ENCODE data around the gene RASSF4.

RASSF4 gene, protein sequence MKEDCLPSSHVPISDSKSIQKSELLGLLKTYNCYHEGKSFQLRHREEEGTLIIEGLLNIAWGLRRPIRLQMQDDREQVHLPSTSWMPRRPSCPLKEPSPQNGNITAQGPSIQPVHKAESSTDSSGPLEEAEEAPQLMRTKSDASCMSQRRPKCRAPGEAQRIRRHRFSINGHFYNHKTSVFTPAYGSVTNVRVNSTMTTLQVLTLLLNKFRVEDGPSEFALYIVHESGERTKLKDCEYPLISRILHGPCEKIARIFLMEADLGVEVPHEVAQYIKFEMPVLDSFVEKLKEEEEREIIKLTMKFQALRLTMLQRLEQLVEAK

DNA sequence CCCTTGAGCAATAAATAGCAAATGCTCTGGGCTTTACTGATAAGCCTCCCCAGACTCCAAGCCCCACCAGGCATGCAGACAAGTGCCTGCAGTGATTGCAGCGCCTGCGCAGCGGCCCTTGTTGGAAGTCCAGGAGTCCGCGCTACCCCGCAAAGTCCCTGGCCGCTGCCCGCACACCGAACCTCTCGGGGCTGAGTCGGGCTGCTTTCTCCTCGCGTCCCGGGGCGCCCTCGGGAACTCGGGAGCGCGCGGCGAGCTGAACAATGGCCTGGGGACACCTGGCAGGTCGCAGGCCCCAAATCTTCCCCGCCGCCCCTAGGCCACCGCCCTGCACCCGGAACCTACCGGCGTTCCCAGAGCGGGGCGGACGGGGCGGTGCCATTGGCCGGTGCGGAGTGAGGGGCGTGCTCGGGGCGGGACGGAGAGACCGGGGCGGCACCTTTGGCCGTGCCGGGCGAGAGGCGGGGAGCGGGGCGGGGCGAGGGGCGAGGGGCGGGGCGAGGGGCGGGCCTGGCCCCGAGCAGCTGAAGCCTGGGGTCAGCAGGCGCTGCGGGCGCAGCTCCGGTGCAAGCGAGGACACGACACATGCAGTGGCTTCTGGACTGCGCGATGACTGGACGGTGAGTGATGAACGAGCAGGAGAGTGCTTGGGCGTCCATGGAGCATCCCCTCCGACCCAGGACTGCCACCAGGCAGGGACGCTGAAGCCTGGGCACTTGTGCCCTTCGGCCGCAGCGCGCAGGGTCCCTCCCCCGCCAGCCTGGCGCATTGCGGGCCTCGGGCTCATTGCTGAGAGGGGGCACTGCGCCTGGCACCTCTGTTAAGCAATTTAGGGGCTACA lies at the start of gene RASSF4:
Gene RASSF4, plus strand, starts transcription at position 556 of the 841 bp plus-strand sequence. CDS start 10,401 bp downstream, outside the sequence.
- peak; percentile 97 for DNase-seq

DNA sequence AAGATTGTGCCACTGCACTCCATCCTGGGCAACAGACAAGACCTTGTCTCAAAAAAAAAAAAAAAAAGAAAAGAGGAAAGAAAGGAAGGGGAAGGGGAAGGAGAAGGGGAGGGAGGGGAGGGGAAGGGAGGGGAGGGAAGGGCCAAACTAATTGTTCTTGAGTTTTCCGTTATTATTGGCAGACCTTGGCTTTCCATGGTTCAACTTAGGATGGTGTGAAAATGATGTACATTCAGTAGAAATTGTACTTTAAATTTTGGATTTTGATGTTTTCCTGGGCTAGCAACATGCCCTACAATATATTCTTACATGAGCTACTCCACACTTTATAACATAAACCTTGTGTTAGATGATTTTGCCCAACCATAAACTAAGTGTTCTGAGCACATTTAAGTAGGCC lies 49.7 kb upstream of the RASSF4 start:
- DNase-seq: no peak

DNA sequence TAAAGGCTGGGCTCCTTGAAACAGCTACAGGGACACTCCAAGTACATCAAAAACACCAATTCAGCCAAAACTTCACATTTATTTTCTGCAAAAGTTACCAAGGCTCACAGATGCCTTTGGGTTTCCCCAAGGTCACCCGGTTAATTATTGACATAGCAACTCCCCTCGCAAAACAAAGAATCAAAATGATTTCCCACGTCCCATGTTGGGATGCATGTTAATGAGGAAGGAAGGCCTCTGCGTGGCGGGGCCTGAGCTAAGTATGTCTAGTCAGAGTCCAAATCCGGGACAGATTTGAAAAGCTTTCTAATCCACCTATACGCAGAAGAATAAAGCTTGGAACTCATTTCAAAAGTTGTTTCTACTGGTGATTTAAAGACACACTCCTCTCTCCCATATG lies 49.0 kb upstream of the RASSF4 start:
- no peak for DNase-seq

DNA sequence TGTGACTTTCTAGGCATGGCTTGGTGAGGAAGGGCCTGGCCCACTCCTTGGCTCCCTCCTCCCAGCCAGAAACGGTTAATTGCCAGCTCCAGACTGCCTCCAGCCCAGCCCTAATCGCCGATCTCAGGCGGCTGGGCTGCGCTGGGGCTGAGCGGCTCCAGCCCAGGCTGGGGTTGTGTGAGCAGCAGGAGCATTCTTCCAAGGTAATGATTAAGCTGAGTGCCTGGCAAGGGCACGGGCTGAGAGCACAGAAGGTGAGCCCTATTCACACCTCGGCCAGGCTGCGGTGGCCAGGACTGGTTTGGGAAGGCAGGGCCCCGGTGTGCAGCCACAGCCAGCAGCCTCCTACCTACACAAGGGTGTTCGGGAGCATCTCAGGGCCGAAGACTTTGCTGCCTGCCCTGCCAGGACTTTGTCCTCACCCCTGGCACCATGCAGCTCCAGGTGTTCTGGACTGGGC lies 48.5 kb upstream of the RASSF4 start, which contains the start of gene TMEM72:
Gene TMEM72, plus strand, starts transcription at position 257 of the 460 bp plus-strand sequence. Its CDS starts 176 bp downstream, at position 433.
- DNase-seq: peak; percentile 89

DNA sequence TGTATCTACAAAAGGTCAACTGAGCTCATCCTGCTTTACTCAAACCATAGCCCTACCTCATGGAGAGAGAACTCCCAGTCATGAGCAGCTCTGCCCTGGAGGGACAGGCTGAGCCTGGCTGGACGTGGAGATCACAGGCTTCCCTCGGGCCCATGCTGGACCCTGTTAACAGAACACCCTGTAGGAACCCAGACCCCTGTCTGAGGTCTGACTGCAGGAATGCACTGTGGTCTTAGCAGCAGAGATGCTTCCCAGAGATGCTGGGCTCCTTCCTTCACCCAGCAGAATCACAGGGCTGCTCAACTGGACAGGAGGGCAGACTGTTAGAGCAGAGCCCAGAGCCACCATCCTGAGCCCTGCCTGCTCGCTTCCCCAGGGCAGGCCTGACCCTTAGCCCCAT lies 47.7 kb upstream of the RASSF4 start:
- DNase-seq: peak; percentile 83

DNA sequence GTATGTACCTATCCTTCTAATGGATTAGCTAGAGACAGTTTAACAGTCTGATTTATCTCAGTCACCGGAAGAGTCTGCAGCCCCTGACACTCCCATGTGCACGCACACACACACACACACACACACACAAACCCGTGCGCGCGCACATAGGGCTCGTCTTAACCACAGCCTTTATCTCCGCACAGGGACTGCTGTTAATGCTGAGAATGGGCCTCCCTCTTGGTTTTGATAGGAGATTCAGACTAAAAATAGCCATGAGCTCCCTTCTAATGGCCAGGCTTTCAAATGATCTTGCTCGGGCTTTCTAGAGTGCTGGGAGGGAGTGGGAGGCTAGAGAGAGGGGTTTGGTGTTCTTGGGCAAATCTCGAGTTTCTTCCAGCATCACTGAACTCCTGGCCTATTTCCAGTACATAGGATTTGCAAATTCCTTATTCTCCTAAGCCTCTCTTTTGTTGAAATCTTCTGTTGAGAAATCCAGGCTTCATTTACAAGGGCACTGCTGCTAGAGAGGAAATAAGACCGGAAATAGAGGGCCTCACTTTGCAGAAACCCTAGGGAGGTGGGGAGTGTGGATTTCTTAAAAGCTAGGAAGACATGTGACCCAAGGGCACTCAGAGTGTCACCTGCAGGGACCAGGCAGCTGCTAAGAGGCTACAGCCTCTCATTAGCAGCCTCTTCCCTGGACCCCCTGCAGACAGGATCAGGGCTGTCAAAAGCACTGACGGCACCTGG lies 46.1 kb upstream of the RASSF4 start:
- no peak for DNase-seq

DNA sequence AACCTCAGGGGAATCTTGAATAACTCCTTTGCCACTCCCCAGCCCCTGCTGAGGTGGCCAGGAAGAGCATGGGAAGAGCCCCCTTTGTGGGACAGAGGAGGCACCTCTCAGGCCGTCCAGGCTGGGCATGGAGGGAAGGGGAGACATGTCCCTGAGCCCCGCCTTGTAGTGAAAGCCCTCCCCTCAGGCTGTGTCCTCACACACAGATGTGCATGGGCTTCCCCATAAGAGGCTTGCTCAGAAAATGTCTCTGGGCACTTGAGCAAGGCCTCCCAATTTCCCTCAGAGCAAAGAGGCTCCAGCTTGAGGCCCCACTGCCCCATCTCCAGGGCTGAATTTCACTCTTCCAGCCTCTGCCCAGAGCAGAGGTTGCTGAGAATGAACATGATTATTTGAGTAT lies 44.7 kb upstream of the RASSF4 start:
- no peak for DNase-seq

DNA sequence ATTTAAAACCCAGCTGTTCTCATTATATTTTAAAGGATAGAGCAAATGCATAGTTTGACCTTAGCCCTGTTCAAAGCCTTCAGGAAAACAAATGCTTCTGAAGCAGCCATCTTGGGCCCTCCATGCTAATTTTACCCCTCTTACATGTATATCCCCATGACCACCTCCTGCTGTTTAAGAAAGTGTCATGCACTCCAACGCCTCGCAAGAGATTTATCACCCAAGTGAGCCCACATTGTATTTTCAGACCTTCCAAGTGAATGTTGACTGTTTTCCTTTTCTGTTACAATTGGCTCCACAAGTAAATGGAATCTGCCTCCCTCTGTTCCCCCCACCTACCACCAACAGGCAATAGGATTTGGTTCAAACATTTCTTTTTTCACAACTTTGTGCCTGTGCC lies 43.2 kb upstream of the RASSF4 start:
- no peak for DNase-seq

DNA sequence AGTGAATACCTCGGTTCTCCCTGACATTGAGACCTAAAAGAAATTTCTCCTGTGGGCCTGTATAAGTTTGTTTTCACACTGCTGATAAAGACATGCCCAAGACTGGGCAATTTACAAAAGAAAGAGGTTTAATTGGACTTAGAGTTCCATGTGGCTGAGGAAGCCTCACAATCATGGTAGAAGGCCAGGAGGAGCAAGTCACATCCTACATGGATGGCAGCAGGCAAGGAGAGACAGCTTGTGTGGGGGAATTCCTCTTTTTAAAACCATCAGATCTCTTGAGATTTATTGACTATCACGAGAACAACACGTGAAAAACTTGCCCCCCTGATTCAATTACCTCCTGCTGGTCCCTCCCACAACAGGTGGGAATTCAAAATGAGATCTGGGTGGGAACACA lies 41.8 kb upstream of the RASSF4 start:
- DNase-seq: no peak

DNA sequence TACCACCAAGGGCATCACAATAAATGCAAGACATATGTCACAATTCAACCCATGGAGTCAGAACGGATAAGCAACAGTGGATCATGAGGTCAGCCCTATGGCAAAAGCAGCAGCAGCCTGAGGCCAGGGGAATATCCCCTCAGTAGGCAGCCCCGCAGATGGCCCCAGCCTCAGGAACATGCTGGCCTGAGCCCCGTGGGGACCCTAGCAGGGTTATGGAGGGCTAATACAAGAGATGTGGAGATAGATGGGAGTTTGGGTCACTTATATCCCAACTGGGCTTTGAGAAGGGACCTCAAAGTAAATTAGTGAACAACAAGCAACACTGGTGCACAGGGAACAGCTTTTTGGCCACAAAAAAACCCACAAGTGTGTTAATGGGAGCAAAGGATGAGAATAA lies 39.4 kb upstream of the RASSF4 start:
- peak; percentile 12 for DNase-seq

DNA sequence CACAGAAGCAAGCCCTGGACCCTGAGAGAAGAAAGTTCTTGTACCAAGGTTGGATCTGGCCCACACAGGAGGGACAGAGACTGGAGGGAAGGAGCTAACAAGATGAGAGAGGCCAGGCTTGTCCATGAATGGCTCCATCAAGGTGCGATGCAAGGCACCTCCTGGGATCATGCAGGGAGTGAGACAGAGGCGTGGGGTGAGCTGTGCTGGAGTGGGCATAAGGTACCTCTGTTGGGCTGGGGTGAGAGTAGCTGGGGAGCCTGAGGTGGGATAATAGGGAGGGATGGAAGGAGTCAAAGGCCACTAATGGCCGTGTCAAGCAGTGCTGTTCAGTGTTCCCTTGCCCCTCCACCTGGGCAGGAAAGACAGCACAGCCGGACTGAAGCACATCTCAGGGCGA lies 38.5 kb upstream of the RASSF4 start:
- DNase-seq: peak; percentile 40

DNA sequence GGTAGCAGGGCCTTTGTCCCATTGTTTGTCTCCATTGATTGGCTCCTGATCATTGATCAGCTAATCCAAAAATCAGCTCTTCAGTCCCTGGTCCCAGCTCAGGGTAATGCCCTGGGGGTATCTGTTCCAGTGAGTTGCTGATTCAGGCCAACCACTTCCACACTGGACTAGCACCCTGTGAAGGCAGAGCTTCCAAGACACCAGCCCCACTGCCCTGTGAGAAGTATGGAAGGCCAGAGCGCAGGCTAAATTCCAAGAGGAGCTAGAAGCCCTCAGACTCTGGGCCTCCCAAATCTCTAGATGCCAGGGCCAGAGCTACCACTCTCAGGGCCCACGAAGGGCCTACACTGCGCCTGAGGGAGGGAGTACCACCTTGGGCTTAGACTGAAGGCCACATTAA lies 38.1 kb upstream of the RASSF4 start:
- DNase-seq: peak; percentile 12

DNA sequence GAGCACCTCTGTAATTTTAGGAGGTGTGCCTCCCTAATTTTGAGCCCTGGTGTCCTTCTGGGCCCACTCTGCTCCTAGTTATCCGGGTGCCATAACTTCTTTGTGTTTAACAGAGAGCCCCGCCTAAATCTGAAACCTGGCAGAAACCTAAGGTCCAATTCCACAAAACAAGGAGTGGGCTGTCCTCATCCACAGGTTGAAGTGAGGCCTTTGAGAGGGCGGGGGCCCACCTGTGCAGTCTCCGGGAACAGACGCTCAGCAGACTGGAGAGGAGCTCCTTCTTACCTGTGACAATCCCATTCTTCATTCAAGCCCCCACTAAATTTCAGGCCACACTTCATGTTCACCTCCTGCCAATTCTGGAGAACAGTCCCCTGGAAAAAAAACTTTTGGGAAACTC lies 37.6 kb upstream of the RASSF4 start:
- peak; percentile 22 for DNase-seq

DNA sequence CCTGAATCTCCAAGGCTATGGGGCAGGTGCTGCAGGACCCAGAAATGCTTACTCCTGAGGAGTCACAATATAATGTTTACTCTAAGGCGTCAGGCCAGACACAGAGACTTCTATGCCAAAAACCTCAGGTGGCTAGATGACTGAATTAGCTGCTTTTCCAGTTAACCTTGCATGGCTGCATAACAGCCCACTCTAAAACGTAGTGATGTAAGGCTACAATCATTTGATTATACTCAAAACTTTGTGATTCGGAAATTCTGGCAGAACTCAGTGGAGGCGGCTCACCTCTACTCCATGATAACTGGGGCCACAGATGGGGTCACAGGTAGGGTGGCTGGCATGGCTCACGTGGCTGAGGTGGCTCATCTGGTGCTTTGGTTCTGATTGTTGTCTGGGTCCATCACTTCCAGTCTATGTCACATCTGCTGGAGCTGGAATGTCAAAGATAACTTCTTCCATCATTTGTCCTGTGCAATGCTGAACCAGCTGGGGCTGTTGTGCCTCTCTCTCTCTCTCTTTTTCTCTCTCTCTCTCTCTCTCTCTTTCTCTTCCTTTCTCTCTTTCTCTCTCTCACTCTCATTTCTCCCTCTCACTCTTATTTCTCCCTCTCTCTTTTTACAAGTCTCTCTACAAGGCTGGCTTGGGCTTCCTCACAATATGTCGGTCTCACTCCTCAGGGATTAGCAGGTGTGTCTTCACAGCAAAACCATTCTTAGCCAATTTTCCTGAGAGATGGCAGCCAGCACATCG lies 36.6 kb upstream of the RASSF4 start:
- no peak for DNase-seq

DNA sequence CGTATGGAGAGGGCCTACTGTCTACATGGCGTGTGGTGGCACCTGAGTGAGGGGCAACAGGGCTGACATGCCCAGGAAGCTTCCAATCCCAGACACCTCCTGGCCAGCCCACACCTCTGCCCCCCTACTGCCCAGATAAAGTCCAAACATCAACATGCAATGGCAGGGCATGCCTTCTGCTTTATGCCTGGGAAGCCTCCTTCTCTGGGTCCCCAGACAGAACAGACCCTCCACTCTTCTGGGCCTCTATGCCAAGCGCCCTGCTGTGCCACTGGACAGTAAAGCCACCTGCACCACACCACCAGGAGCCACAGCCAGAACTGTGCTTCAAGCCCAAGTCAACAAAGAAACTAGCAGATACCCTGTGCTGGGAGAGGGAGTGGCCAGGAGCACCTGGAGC lies 36.0 kb upstream of the RASSF4 start:
- no peak for DNase-seq

DNA sequence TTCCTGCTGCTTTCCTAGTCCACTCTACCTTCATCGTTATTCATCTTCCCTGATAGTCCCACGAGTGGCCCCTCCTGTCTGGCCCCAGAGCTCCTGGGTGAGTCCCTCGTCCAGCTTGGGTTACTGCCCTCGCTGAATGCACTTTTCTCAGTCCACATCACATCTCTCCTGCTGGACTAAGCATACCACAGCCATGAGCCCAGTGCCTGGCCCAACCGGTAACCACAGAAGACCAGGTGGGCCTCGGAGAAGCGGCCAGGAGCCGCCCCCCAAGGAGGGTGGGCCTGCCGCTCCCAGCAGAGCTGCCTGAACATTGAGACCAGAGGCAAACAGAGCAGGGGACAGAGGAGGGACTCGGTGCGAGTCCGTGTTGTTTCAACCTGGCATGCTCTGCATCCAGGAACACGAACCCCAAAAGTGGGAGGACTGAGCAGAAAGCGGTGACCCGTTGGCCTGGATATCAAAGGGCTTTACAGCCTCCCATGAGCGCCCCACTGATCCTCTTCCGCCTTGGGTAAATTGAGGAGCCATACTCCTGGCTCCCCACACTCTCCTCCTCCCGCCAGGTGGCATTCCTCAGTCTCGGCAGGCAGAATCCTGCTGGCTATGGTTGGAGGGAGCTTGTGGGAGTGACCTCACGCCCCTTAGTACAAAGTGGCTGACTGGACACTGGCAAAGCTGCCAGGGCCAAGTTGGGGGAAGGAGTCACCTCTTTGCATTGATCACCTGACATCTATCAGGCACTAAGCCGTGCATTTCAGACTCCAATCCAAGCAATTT lies 35.2 kb upstream of the RASSF4 start:
- peak; percentile 46 for DNase-seq

DNA sequence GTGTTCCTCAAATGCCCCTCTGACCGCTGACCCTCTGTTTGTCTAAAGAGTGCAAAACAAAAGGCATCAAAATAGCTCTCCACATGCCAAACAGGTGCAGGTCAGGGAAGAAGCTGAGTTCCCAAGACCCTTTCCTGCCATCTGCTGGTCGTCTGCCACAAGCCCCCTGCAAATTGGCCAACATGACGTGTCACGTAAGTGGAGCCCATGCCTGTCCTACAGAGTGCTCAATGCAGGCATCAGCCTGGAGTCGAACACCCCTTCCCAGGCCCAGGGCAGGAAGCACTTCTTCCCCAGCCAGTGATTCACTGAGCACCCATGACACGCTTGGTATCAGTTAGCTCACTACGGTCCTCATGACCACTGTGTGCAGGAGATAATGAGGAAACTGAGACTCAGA lies 34.4 kb upstream of the RASSF4 start:
- DNase-seq: peak; percentile 92

DNA sequence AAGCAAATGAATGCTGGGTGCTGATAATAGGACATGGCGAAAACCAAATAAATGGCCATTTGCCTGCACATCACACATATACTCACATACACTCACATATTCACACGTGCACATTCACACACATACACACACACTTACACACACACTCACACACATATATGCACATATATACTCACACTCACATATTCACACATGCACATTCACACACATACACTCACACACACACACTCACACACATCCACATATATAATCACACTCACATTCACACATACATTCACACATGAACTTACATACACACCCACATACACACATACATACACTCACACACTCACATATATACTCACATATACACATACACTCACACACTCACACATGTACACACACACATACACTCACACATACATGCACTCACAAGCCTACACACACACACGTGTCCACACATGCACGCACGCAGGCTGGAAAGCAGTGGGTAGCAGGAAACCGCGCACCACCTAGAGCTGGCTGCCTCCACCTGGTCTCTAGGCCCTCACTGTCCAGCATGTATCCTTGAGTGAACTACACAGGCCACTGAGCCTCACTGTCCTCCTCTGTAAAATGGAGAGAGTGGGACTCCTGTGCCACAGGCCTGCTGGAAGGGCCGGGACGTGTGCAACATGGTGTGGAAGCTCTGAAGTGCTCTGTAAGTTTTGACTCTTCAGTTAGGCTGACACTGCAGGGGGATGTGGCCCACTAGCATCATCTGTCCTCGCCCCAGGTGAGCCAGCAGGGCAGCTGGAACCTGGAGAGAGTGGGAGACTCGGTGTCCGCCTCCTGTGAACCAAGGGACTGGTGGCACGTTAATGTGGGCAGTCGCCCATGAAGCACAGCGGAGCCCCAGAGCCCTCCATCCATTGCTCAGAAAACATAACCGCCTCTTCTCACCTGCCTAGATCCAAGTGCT lies 33.5 kb upstream of the RASSF4 start:
- DNase-seq: peak; percentile 29

DNA sequence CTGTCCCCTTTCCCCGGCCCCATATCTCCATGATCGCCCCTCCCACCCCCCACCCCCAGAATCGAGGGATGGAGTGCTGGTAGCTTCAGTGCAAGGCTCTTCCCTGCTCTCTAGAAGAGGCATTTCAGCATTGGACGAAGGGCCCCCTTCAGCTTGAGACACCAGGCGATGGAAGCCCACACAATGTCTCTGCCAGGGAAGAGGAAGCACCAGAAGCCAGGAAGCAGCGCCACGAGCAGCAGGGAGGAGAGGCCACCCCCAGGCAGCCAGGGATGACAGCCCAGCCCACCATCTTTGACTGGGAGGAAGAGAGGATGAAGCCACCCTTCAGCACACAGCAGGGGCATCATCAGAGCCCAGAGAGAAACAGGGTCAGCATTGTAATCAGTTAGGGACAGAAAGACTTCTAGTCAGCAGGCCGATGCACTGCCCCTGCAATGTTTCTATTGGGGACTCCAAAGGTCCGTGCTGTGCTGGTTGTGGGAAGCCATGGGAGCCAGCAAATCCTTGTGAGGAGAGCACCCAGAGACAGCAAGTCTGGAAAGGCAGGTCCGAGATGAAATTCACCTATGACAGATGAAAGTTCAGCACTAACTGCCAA lies 32.8 kb upstream of the RASSF4 start:
- DNase-seq: peak; percentile 42

DNA sequence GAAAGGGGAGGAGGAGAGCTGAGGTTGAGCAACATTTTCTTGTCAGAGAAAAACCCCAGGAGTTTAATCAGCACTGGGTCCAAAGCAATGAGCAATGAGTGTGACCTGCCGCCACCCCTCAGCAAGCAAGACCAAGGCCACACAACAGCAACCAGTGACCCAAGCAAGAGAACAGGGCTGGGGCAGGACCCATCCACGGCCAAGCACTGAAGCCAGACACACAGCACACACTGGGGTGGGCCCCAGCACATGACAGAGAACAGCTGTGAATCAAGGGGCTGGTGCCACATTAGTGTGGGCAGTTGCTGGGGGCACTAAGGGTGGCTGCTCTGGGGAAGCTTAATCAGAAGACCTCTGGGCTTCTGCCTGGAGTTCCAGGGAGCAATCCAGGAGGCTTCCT lies 32.2 kb upstream of the RASSF4 start:
- peak; percentile 45 for DNase-seq
